Right atrium auricular region (tissue), 2 donors: ENCODE results near the gene SLC22A23. TPM values are rescaled to one million over a fixed set of nuclear protein-coding genes. Genes with fewer than 3 reads are reported as not detected.

ENCODE experiments used
- DNase-seq: peaks from one replicate; pipeline ENCODE4 v3.0.0-alpha.2; 2019; ENCODE audit warnings: low spot score
- H3K27ac ChIP-seq, 2 donors: fragments of 200-600 bp; sonication (generic); 1 replicate in 1 of 2; 2 replicates in 1 of 2; pipeline ENCODE4 v1.5.1; 2016 to 2019
- H3K27me3 ChIP-seq, 2 donors: fragments of 200-600 bp; sonication (generic); one replicate each; pipeline versions ENCODE4 v1.5.1 to v1.6.0; 2017 to 2019
- H3K36me3 ChIP-seq: fragments of 200-600 bp; sonication (generic); one replicate; pipeline ENCODE4 v1.5.1; 2016
- H3K4me1 ChIP-seq, 2 donors: fragments of 200-600 bp; sonication (generic); one replicate each; pipeline versions ENCODE4 v1.5.1 to v1.6.0; 2017 to 2019
- H3K4me3 ChIP-seq, 2 donors: fragments of 200-600 bp; sonication (generic); 1 replicate in 1 of 2; 2 replicates in 1 of 2; pipeline ENCODE4 v1.5.1; 2017 to 2019; ENCODE audit warnings: mild to moderate bottlenecking in 1 of 2, moderate library complexity in 1 of 2
- H3K9me3 ChIP-seq, 2 donors: fragments of 200-600 bp; sonication (generic); one replicate each; pipeline ENCODE4 v1.5.1; 2019
- CTCF ChIP-seq, 2 donors: fragments of 200-600 bp; sonication (generic); IDR thresholded peaks; one replicate each; pipeline ENCODE4 v1.5.1; 2019; ENCODE audit warnings: antibody characterized with exemption in 2 of 2
- total RNA-seq, 2 donors: library from RNA; depleted of rRNA; stranded (reverse); fragments of >200 nt; gene quantifications; one replicate each; pipeline ENCODE4 v1.1.0, GENCODE V29; 2016

Gene SLC22A23
- total RNA-seq, 2 donors from 2014 or later: 2.9 to 7.2 TPM

GRCh38 chr6:3417473-3417872 lies 39.4 kb downstream of the SLC22A23 start:
- Histone ChIP-seq H3K27ac (no peak overlapping the region), H3K4me1 (no peaks in the 10 kb centered on the region), H3K36me3 (no peaks in the 10 kb centered on the region), H3K27me3 (no peaks in the 10 kb centered on the region), H3K9me3 (no peaks in the 10 kb centered on the region), H3K4me3 (no peak overlapping the region)
- no peak for TF ChIP-seq CTCF (IDR thresholded peaks at IDR 0.05)
- DNase-seq: no peak

DNA sequence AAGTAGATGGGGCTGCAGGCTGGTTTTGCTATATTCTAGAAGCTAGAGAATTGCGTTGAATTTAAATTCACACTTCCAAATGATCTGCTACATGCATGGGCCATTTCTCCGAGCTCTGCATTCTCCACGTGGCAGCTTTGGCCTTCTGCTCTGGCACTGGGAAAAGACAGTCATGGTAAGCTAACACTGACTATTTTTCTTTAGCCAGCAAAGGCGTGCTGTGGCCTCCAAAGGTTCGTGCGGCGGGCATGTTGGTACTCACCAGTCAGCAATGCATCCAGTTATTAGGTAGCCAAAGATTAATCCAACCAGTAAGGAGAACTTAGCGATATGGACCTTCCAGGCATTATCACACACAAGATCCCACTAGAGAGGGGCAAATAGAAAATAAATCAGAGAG lies 41.4 kb downstream of the SLC22A23 start:
- H3K27me3 ChIP-seq: no peaks in the 10 kb centered on the region
- no peak overlapping the region for H3K27ac ChIP-seq
- no peaks in the 10 kb centered on the region for H3K9me3 ChIP-seq
- H3K4me1 ChIP-seq: peaks cover 0 to 4% of the 10 kb centered on the region in 2 donors
- no peaks in the 10 kb centered on the region for H3K36me3 ChIP-seq
- H3K4me3 ChIP-seq: no peak overlapping the region
- DNase-seq: no peak
- no peak for TF ChIP-seq CTCF (IDR thresholded peaks at IDR 0.05)

GRCh38 chr6:3415082-3415453 lies 41.8 kb downstream of the SLC22A23 start:
- peaks cover 0 to 4% of the 10 kb centered on the region in 2 donors for H3K4me1 ChIP-seq
- H3K4me3 ChIP-seq: no peak overlapping the region
- no peaks in the 10 kb centered on the region for H3K27me3 ChIP-seq
- DNase-seq: no peak
- no peaks in the 10 kb centered on the region for H3K9me3 ChIP-seq
- no peaks in the 10 kb centered on the region for H3K36me3 ChIP-seq
- TF ChIP-seq CTCF (IDR thresholded peaks at IDR 0.05): no peak
- no peak overlapping the region for H3K27ac ChIP-seq

GRCh38 chr6:3414327-3415081 lies 42.3 kb downstream of the SLC22A23 start:
- Histone ChIP-seq H3K36me3 (no peaks in the 10 kb centered on the region), H3K9me3 (no peaks in the 10 kb centered on the region), H3K27ac (no peak overlapping the region), H3K27me3 (no peaks in the 10 kb centered on the region), H3K4me3 (no peak overlapping the region), H3K4me1 (peaks cover 0 to 4% of the 10 kb centered on the region in 2 donors)
- TF ChIP-seq CTCF (IDR thresholded peaks at IDR 0.05): no peak
- no peak for DNase-seq

- Histone ChIP-seq H3K36me3 (no peaks in the 10 kb centered on the region), H3K27me3 (no peaks in the 10 kb centered on the region), H3K27ac (no peak overlapping the region), H3K4me3 (no peak overlapping the region), H3K9me3 (no peaks in the 10 kb centered on the region), H3K4me1 (peaks cover 0 to 4% of the 10 kb centered on the region in 2 donors)
- no peak for TF ChIP-seq CTCF (IDR thresholded peaks at IDR 0.05)
- DNase-seq: no peak
Measured at GRCh38 chr6:3413592-3413991, 43.3 kb downstream of the SLC22A23 start.
